ENCODE measurements around the gene HMGXB4.

Gene HMGXB4

GRCh38 chr22:35318346-35319215 is 61.3 kb downstream of the HMGXB4 start:
- no peaks in the 10 kb centered on the region for H3K9me3 Mint-ChIP-seq

GRCh38 chr22:35319244-35319985 is 62.1 kb downstream of the HMGXB4 start:
- Mint-ChIP-seq H3K36me3 (ENCODE audit: low read depth) (peaks cover 15% of the 10 kb centered on the region), H3K4me3 (no peak overlapping the region), H3K27me3 (ENCODE audit: low read depth) (no peaks in the 10 kb centered on the region), H3K27ac (no peak overlapping the region), H3K4me1 (peaks cover 13% of the 10 kb centered on the region), H3K9me3 (no peaks in the 10 kb centered on the region)
- TF ChIP-seq CTCF (IDR thresholded peaks at IDR 0.05; ENCODE audit: unreplicated experiment in 3 of 3), result no peak

More at GRCh38 chr22:35318346-35319215, 61.3 kb downstream of the HMGXB4 start:
- H3K27ac Mint-ChIP-seq, result no peak overlapping the region
- TF ChIP-seq CTCF (IDR thresholded peaks at IDR 0.05; ENCODE audit: unreplicated experiment in 3 of 3), result no peak
- H3K27me3 Mint-ChIP-seq (ENCODE audit: low read depth), result no peaks in the 10 kb centered on the region
- H3K4me3 Mint-ChIP-seq, result no peak overlapping the region
- H3K4me1 Mint-ChIP-seq, result peaks cover 22% of the 10 kb centered on the region
- peaks cover 15% of the 10 kb centered on the region for H3K36me3 Mint-ChIP-seq (ENCODE audit: low read depth)

GRCh38 chr22:35322126-35322525 is 64.8 kb downstream of the HMGXB4 start:
- Mint-ChIP-seq H3K36me3 (ENCODE audit: low read depth) (peaks cover 35% of the 10 kb centered on the region), H3K4me3 (no peak overlapping the region), H3K27me3 (ENCODE audit: low read depth) (no peaks in the 10 kb centered on the region), H3K27ac (no peak overlapping the region), H3K4me1 (no peaks in the 10 kb centered on the region), H3K9me3 (no peaks in the 10 kb centered on the region)
- no peak for TF ChIP-seq CTCF (IDR thresholded peaks at IDR 0.05; ENCODE audit: unreplicated experiment in 3 of 3)

- Mint-ChIP-seq H3K27ac (no peak overlapping the region), H3K4me3 (no peak overlapping the region), H3K4me1 (no peaks in the 10 kb centered on the region), H3K27me3 (ENCODE audit: low read depth) (no peaks in the 10 kb centered on the region), H3K9me3 (no peaks in the 10 kb centered on the region), H3K36me3 (ENCODE audit: low read depth) (peaks cover 43% of the 10 kb centered on the region)
- TF ChIP-seq CTCF (IDR thresholded peaks at IDR 0.05; ENCODE audit: unreplicated experiment in 3 of 3), result no peak
Observed at GRCh38 chr22:35322893-35323292, 65.6 kb downstream of the HMGXB4 start.

- Mint-ChIP-seq H3K27ac (no peak overlapping the region), H3K36me3 (ENCODE audit: low read depth) (peaks cover 44% of the 10 kb centered on the region)
Observed at GRCh38 chr22:35323305-35323704, 66.0 kb downstream of the HMGXB4 start.

More at GRCh38 chr22:35323305-35323704, 66.0 kb downstream of the HMGXB4 start:
- no peak for TF ChIP-seq CTCF (IDR thresholded peaks at IDR 0.05; ENCODE audit: unreplicated experiment in 3 of 3)
- Mint-ChIP-seq H3K4me1 (no peaks in the 10 kb centered on the region), H3K27me3 (ENCODE audit: low read depth) (no peaks in the 10 kb centered on the region), H3K4me3 (no peak overlapping the region), H3K9me3 (no peaks in the 10 kb centered on the region)

Measured in nephron (organoid).